ENCODE results near the gene FADS2.

GRCh38 chr11:61880454-61880853 is 52.4 kb downstream of the FADS2 start:
- no peak for TF ChIP-seq GATA2 (IDR thresholded peaks at IDR 0.05; ENCODE audit: low read depth, low read length)
- TF ChIP-seq GATA3 (IDR thresholded peaks at IDR 0.05; ENCODE audit: low read depth, low read length), result no peak
